Right lung (tissue), 5 donors: ENCODE data around the gene NAP1L1. TPM values are rescaled to one million over a fixed set of nuclear protein-coding genes. Genes with fewer than 3 reads are reported as not detected.
A peak's percentile ranks its signal among the peaks of the same experiment; 100 is the strongest.

Source experiments
- DNase-seq, 2 donors: peaks; one replicate each; pipeline ENCODE4 v3.0.0-alpha.2; 2013
- polyA plus RNA-seq, 5 donors: library from polyadenylated mRNA; unstranded; fragments of 120-200 nt; gene quantifications; one replicate each; pipeline versions ENCODE4 v1.2.1 to v1.2.3, GENCODE V29; 2013; ENCODE audit warnings: inconsistent platforms in 1 of 5, low replicate concordance in 1 of 5; ENCODE audit not compliant: insufficient read length in 5 of 5, insufficient read depth in 1 of 5

NAP1L1 gene
- polyA plus RNA-seq, 5 donors = 780 to 1,133 (median 941) TPM

- peak in 1 of 2 donors; percentile 29 for DNase-seq
Measured at GRCh38 chr12:76085520-76085868, 1.0 kb upstream of the NAP1L1 start.

GRCh38 chr12:76084863-76085519 is 506 bp upstream of the NAP1L1 start:
- DNase-seq = no peak

GRCh38 chr12:76083246-76083903 is 1.1 kb downstream of the NAP1L1 start:
- peak; percentile 4 to 11 for DNase-seq

GRCh38 chr12:76081909-76082308 is 2.6 kb downstream of the NAP1L1 start:
- no peak for DNase-seq

- DNase-seq = no peak
Measured at GRCh38 chr12:76080729-76081415, 3.6 kb downstream of the NAP1L1 start.

- no peak for DNase-seq
Measured at GRCh38 chr12:76080017-76080728, 4.3 kb downstream of the NAP1L1 start.

- DNase-seq = no peak
Measured at GRCh38 chr12:76078748-76079147, 5.7 kb downstream of the NAP1L1 start.

GRCh38 chr12:76075448-76075847 is 9.0 kb downstream of the NAP1L1 start:
- DNase-seq = no peak

- DNase-seq = no peak
Measured at GRCh38 chr12:76074701-76075336, 9.7 kb downstream of the NAP1L1 start.

- no peak for DNase-seq
Measured at GRCh38 chr12:76073561-76073960, 10.9 kb downstream of the NAP1L1 start.

- no peak for DNase-seq
Measured at GRCh38 chr12:76072568-76072967, 11.9 kb downstream of the NAP1L1 start.

- DNase-seq = no peak
Measured at GRCh38 chr12:76069339-76069738, 15.1 kb downstream of the NAP1L1 start.

- no peak for DNase-seq
Measured at GRCh38 chr12:76065917-76066316, 18.6 kb downstream of the NAP1L1 start.

GRCh38 chr12:76064904-76065303 is 19.6 kb downstream of the NAP1L1 start:
- no peak for DNase-seq

- no peak for DNase-seq
Measured at GRCh38 chr12:76060111-76060510, 24.4 kb downstream of the NAP1L1 start.

- no peak for DNase-seq
Measured at GRCh38 chr12:76057326-76057725, 27.2 kb downstream of the NAP1L1 start.

- DNase-seq = no peak
Measured at GRCh38 chr12:76055393-76055792, 29.1 kb downstream of the NAP1L1 start.

- no peak for DNase-seq
Measured at GRCh38 chr12:76049575-76050251, 34.8 kb downstream of the NAP1L1 start.

- DNase-seq = no peak
Measured at GRCh38 chr12:76047742-76048141, 36.7 kb downstream of the NAP1L1 start.

- no peak for DNase-seq
Measured at GRCh38 chr12:76047060-76047459, 37.4 kb downstream of the NAP1L1 start.

- DNase-seq = no peak
Measured at GRCh38 chr12:76043377-76043776, 41.1 kb downstream of the NAP1L1 start.
